ENCODE results near the gene PMAIP1. TPM values are rescaled to one million over a fixed set of nuclear protein-coding genes. Genes with fewer than 3 reads are reported as not detected.

PMAIP1 gene
- polyA plus RNA-seq, 1 of the 3 experiments (the other 2 are of a cell fraction): 76.9 TPM

GRCh38 chr18:59866551-59867269 is 33.1 kb upstream of the PMAIP1 start:
- WGBS (ENCODE audit: low lambda C conversion rate): 87% methylated on average over 2 of the region's 2 CpGs
- H3K79me2 ChIP-seq (ENCODE audit: insufficient read depth): no peaks in the 10 kb centered on the region
- POLR2A ChIA-PET: no interaction called here

More at GRCh38 chr18:59866551-59867269, 33.1 kb upstream of the PMAIP1 start:
- Histone ChIP-seq H3F3A (replicated peaks; ENCODE audit: insufficient read depth) (peaks cover 12% of the 10 kb centered on the region), H4K20me1 (ENCODE audit: insufficient read depth) (no peaks in the 10 kb centered on the region), H2AFZ (ENCODE audit: low read depth) (no peak overlapping the region), H3K9ac (no peak overlapping the region), H3K9me3 (no peaks in the 10 kb centered on the region), H3K27ac (ENCODE audit: low read depth in 2 of 2, low read length in 1 of 2) (no peak overlapping the region), H3K4me3 (ENCODE audit: low read depth in 2 of 2, low read length in 1 of 2) (no peak overlapping the region), H3K4me2 (no peak overlapping the region), H3K27me3 (ENCODE audit: insufficient read depth) (no peaks in the 10 kb centered on the region), H3K4me1 (ENCODE audit: control insufficient read depth in 1 of 2, insufficient read depth in 2 of 2, low read depth in 1 of 2, low read length in 1 of 2) (no peaks in the 10 kb centered on the region), H3K9me2 (no peaks in the 10 kb centered on the region), H3K36me3 (replicated peaks in 1 of 2; ENCODE audit: control insufficient read depth in 1 of 2, insufficient read depth in 2 of 2, low read length in 1 of 2) (no peaks in the 10 kb centered on the region)
- no peak for TF ChIP-seq JUND (IDR thresholded peaks at IDR 0.05)
- no peak for TF ChIP-seq GABPA (IDR thresholded peaks at IDR 0.05; ENCODE audit: low read depth)
- TF ChIP-seq FOSL2 (IDR thresholded peaks at IDR 0.05; ENCODE audit: borderline replicate concordance, low read depth): no peak
- TF ChIP-seq, protein P1, sequence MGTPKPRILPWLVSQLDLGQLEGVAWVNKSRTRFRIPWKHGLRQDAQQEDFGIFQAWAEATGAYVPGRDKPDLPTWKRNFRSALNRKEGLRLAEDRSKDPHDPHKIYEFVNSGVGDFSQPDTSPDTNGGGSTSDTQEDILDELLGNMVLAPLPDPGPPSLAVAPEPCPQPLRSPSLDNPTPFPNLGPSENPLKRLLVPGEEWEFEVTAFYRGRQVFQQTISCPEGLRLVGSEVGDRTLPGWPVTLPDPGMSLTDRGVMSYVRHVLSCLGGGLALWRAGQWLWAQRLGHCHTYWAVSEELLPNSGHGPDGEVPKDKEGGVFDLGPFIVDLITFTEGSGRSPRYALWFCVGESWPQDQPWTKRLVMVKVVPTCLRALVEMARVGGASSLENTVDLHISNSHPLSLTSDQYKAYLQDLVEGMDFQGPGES (IDR thresholded peaks at IDR 0.05; ENCODE audit: low read depth, low read length): no peak
- no peak for TF ChIP-seq RAD21 (IDR thresholded peaks at IDR 0.05; ENCODE audit: low read length)
- no peak for TF ChIP-seq USF2 (IDR thresholded peaks at IDR 0.05; ENCODE audit: borderline replicate concordance, low read depth, low read length)
- TF ChIP-seq, protein P2, sequence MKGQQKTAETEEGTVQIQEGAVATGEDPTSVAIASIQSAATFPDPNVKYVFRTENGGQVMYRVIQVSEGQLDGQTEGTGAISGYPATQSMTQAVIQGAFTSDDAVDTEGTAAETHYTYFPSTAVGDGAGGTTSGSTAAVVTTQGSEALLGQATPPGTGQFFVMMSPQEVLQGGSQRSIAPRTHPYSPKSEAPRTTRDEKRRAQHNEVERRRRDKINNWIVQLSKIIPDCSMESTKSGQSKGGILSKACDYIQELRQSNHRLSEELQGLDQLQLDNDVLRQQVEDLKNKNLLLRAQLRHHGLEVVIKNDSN (IDR thresholded peaks at IDR 0.05; ENCODE audit: borderline replicate concordance, low read depth): no peak
- no peak for TF ChIP-seq TEAD4 (IDR thresholded peaks at IDR 0.05; ENCODE audit: borderline replicate concordance, insufficient read depth)
- no peak for TF ChIP-seq MXI1 (IDR thresholded peaks at IDR 0.05; ENCODE audit: low read depth, low read length)
- TF ChIP-seq CTCF (IDR thresholded peaks at IDR 0.05): no peak
- CTCF ChIA-PET: interaction anchor here (1.3 kb wide), 1 partner anchor 328 kb away, joined by 4 read pairs; no protein-coding TSS in a partner anchor
- no peak for DNase-seq
